BLaER1 treated with 17β-estradiol and CSF1 and Interleukin-3, amounts not matched to agents 10 nM and 100 nM (cell line): ENCODE results near the gene PTPN14.
"Not testable (repeated sequence)": the region's sequence is repeated elsewhere in the genome, so short reads cannot be mapped to it uniquely, and the experiment has no call there.

Experiments used
- H3K27ac ChIP-seq, 11 experiments: shearing (Covaris generic); formaldehyde crosslinking; 2 replicates each; pipeline ENCODE4 v1.8.1; 2022
- H3K27me3 ChIP-seq, 11 experiments: shearing (Covaris generic); formaldehyde crosslinking; 2 replicates each; pipeline ENCODE4 v1.8.1; 2022
- H3K36me3 ChIP-seq, 11 experiments: shearing (Covaris generic); formaldehyde crosslinking; 2 replicates each; pipeline ENCODE4 v1.8.1; 2022
- H3K4me1 ChIP-seq, 10 experiments: shearing (Covaris generic); formaldehyde crosslinking; 2 replicates each; pipeline ENCODE4 v1.8.1; 2022
- H3K4me2 ChIP-seq, 11 experiments: shearing (Covaris generic); formaldehyde crosslinking; 2 replicates each; pipeline ENCODE4 v1.8.1; 2022
- H3K4me3 ChIP-seq, 10 experiments: shearing (Covaris generic); formaldehyde crosslinking; 2 replicates each; pipeline ENCODE4 v1.8.1; 2022
- H3K9ac ChIP-seq, 11 experiments: shearing (Covaris generic); formaldehyde crosslinking; 2 replicates each; pipeline ENCODE4 v1.8.1; 2022
- H3K9me3 ChIP-seq, 11 experiments: shearing (Covaris generic); formaldehyde crosslinking; replicated peaks in 1 of 11; 2 replicates each; pipeline ENCODE4 v1.8.1; 2022
- H4K20me1 ChIP-seq, 11 experiments: shearing (Covaris generic); formaldehyde crosslinking; 2 replicates each; pipeline ENCODE4 v1.8.1; 2022
- Cebpa-rat ChIP-seq, 11 experiments: shearing (Covaris generic); IDR thresholded peaks; 2 replicates each; pipeline ENCODE4 v1.8.1; 2022

The PTPN14 gene

GRCh38 chr1:214516434-214517326, 34.7 kb downstream of the PTPN14 start:
- Histone ChIP-seq H3K4me2 (no peak overlapping the region), H3K9me3 (peaks cover 0 to 4% (median 0%) of the 10 kb centered on the region in 11 experiments; a peak in 2 of 22 replicates), H3K4me1 (no peaks in the 10 kb centered on the region), H3K36me3 (no peaks in the 10 kb centered on the region), H3K9ac (no peak overlapping the region), H3K27ac (no peak overlapping the region), H3K4me3 (no peak overlapping the region), H3K27me3 (no peaks in the 10 kb centered on the region), H4K20me1 (no peaks in the 10 kb centered on the region)
- no peak for TF ChIP-seq Cebpa-rat (IDR thresholded peaks at IDR 0.05)

GRCh38 chr1:214515544-214516433, 35.6 kb downstream of the PTPN14 start:
- TF ChIP-seq Cebpa-rat (IDR thresholded peaks at IDR 0.05) = no peak
- H3K4me3 ChIP-seq = no peak overlapping the region
- H3K27me3 ChIP-seq = no peaks in the 10 kb centered on the region
- no peaks in the 10 kb centered on the region for H4K20me1 ChIP-seq
- H3K36me3 ChIP-seq = no peaks in the 10 kb centered on the region
- H3K27ac ChIP-seq = no peak overlapping the region
- no peaks in the 10 kb centered on the region for H3K4me1 ChIP-seq
- peaks cover 4 to 12% (median 8%) of the 10 kb centered on the region in 11 experiments; a peak in 14 of 22 replicates for H3K9me3 ChIP-seq
- H3K9ac ChIP-seq = no peak overlapping the region
- no peak overlapping the region for H3K4me2 ChIP-seq

- Histone ChIP-seq H3K4me1 (no peaks in the 10 kb centered on the region), H3K27me3 (no peaks in the 10 kb centered on the region), H3K9ac (no peak overlapping the region), H3K27ac (no peak overlapping the region), H3K36me3 (no peaks in the 10 kb centered on the region), H3K4me3 (no peak overlapping the region), H3K4me2 (no peak overlapping the region), H4K20me1 (no peaks in the 10 kb centered on the region), H3K9me3 (peaks cover 13 to 21% (median 17%) of the 10 kb centered on the region in 11 experiments; a peak in 17 of 22 replicates)
- TF ChIP-seq Cebpa-rat (IDR thresholded peaks at IDR 0.05) = no peak
These were observed 36.5 kb downstream of the PTPN14 start for GRCh38 chr1:214514819-214515383.

- H3K4me2 ChIP-seq = no peak overlapping the region
- no peaks in the 10 kb centered on the region for H3K4me1 ChIP-seq
- peaks cover 16 to 28% (median 19%) of the 10 kb centered on the region in 11 experiments; a peak in 17 of 22 replicates for H3K9me3 ChIP-seq
- H3K9ac ChIP-seq = no peak overlapping the region
- H3K27ac ChIP-seq = no peak overlapping the region
- no peaks in the 10 kb centered on the region for H3K27me3 ChIP-seq
- no peak overlapping the region for H3K4me3 ChIP-seq
- no peaks in the 10 kb centered on the region for H3K36me3 ChIP-seq
- no peaks in the 10 kb centered on the region for H4K20me1 ChIP-seq
- TF ChIP-seq Cebpa-rat (IDR thresholded peaks at IDR 0.05) = no peak
These were observed 37.2 kb downstream of the PTPN14 start for GRCh38 chr1:214514032-214514818.

- Histone ChIP-seq H3K27me3 (no peaks in the 10 kb centered on the region), H3K9me3 (peaks cover 16 to 32% (median 19%) of the 10 kb centered on the region in 11 experiments; a peak in 17 of 22 replicates), H3K4me2 (no peak overlapping the region), H3K4me3 (no peak overlapping the region), H4K20me1 (no peaks in the 10 kb centered on the region), H3K9ac (no peak overlapping the region), H3K27ac (no peak overlapping the region), H3K36me3 (no peaks in the 10 kb centered on the region), H3K4me1 (no peaks in the 10 kb centered on the region)
- no peak for TF ChIP-seq Cebpa-rat (IDR thresholded peaks at IDR 0.05)
These were observed 38.0 kb downstream of the PTPN14 start for GRCh38 chr1:214513394-214513793.

GRCh38 chr1:214511639-214511998, 39.8 kb downstream of the PTPN14 start:
- Histone ChIP-seq H3K27me3 (no peaks in the 10 kb centered on the region), H3K36me3 (no peaks in the 10 kb centered on the region)

GRCh38 chr1:214510914-214511638, 40.3 kb downstream of the PTPN14 start:
- Histone ChIP-seq H3K4me2 (no peak overlapping the region), H3K36me3 (no peaks in the 10 kb centered on the region), H3K4me1 (no peaks in the 10 kb centered on the region), H3K4me3 (no peak overlapping the region), H3K27me3 (no peaks in the 10 kb centered on the region), H4K20me1 (no peaks in the 10 kb centered on the region), H3K27ac (no peak overlapping the region), H3K9me3 (peaks cover 16 to 32% (median 19%) of the 10 kb centered on the region in 11 experiments; a peak in 17 of 22 replicates), H3K9ac (no peak overlapping the region)
- no peak for TF ChIP-seq Cebpa-rat (IDR thresholded peaks at IDR 0.05)

More at GRCh38 chr1:214511639-214511998, 39.8 kb downstream of the PTPN14 start:
- no peak for TF ChIP-seq Cebpa-rat (IDR thresholded peaks at IDR 0.05)
- no peak overlapping the region for H3K4me3 ChIP-seq
- H3K9ac ChIP-seq = no peak overlapping the region
- no peak overlapping the region for H3K4me2 ChIP-seq
- no peaks in the 10 kb centered on the region for H3K4me1 ChIP-seq
- H3K27ac ChIP-seq = no peak overlapping the region
- H3K9me3 ChIP-seq = peaks cover 16 to 32% (median 19%) of the 10 kb centered on the region in 11 experiments; a peak in 17 of 22 replicates
- no peaks in the 10 kb centered on the region for H4K20me1 ChIP-seq

GRCh38 chr1:214510477-214510876, 40.9 kb downstream of the PTPN14 start:
- Histone ChIP-seq H3K4me3 (no peak overlapping the region), H3K4me2 (no peak overlapping the region), H3K27me3 (no peaks in the 10 kb centered on the region), H4K20me1 (no peaks in the 10 kb centered on the region), H3K27ac (no peak overlapping the region), H3K4me1 (no peaks in the 10 kb centered on the region), H3K36me3 (no peaks in the 10 kb centered on the region), H3K9ac (no peak overlapping the region), H3K9me3 (peaks cover 16 to 32% (median 19%) of the 10 kb centered on the region in 11 experiments; a peak in 17 of 22 replicates)
- TF ChIP-seq Cebpa-rat (IDR thresholded peaks at IDR 0.05) = no peak

- peaks cover 16 to 32% (median 19%) of the 10 kb centered on the region in 11 experiments; a peak in 17 of 22 replicates for H3K9me3 ChIP-seq
- not testable (repeated sequence) for H3K27ac ChIP-seq, H3K36me3 ChIP-seq, H4K20me1 ChIP-seq, H3K27me3 ChIP-seq, H3K4me2 ChIP-seq, H3K4me3 ChIP-seq, H3K9ac ChIP-seq, H3K4me1 ChIP-seq
These were observed 41.8 kb downstream of the PTPN14 start for GRCh38 chr1:214509622-214510021.
